ENCODE data around the gene ATXN7.
A peak's percentile ranks its signal among the peaks of the same experiment; 100 is the strongest.

- TF ChIP-seq POLR2A (IDR thresholded peaks at IDR 0.05) = no peak
- no peak for TF ChIP-seq EP300 (IDR thresholded peaks at IDR 0.05)
- peak in 6 of 7 experiments; percentile 27 to 82 (median 80) for TF ChIP-seq CTCF (IDR thresholded peaks at IDR 0.05)
These were observed 45.2 kb upstream of the ATXN7 start for GRCh38 chr3:63818282-63819150.

Data from stomach (tissue), 4 donors.